PC-9 (cell line): ENCODE measurements around the gene CEP350. TPM values are rescaled to one million over a fixed set of nuclear protein-coding genes. Genes with fewer than 3 reads are reported as not detected.
A peak's percentile ranks its signal among the peaks of the same experiment; 100 is the strongest.

Experiments
- BruUV-seq: library from RNA; stranded (reverse); fragments of 400-500 nt; replicated peaks from 2 replicates; lab custom pipeline; 2021; lab: Mats Ljungman, UMichigan
- CTCF ChIA-PET: fragments of 300-600 bp; sonication (Branson Sonifier 250); formaldehyde crosslinking; loops from one replicate; lab custom pipeline; 2022; ENCODE audit warnings: antibody characterized with exemption; lab: Charles Lee
- POLR2A ChIA-PET: fragments of 300-600 bp; sonication (Branson Sonifier 250); formaldehyde crosslinking; loops from one replicate; lab custom pipeline; 2022; ENCODE audit warnings: antibody characterized with exemption; ENCODE audit not compliant: unreplicated experiment; lab: Charles Lee
- DNase-seq, 2 experiments: peaks; one replicate each; pipeline versions ENCODE4 v3.0.0 to v3.0.0-alpha.2; 2015 to 2022; ENCODE audit warnings: mixed read lengths in 1 of 2
- H2AFZ ChIP-seq: fragments of 200-600 bp; sonication (generic); 2 replicates; pipeline ENCODE4 v1.8.1; 2017; ENCODE audit warnings: antibody characterized with exemption
- H3F3A ChIP-seq: fragments of 200-600 bp; sonication (generic); 2 replicates; pipeline ENCODE4 v1.8.1; 2017; ENCODE audit warnings: antibody characterized with exemption, mild to moderate bottlenecking, low read depth; ENCODE audit not compliant: insufficient read depth
- H3K27ac ChIP-seq: fragments of 200-600 bp; sonication (generic); 2 replicates; pipeline ENCODE4 v1.6.1; 2016; ENCODE audit warnings: mixed run types
- H3K27me3 ChIP-seq: fragments of 200-600 bp; sonication (generic); 2 replicates; pipeline ENCODE4 v1.6.1; 2016; ENCODE audit warnings: low read depth, mixed run types; ENCODE audit not compliant: insufficient read depth
- H3K36me3 ChIP-seq: fragments of 200-600 bp; sonication (generic); 2 replicates; pipeline ENCODE4 v1.6.1; 2016; ENCODE audit warnings: low read depth, mixed run types
- H3K4me1 ChIP-seq: fragments of 200-600 bp; sonication (generic); replicated peaks from 2 replicates; pipeline ENCODE4 v1.6.1; 2016; ENCODE audit warnings: mixed run types; ENCODE audit not compliant: insufficient read depth
- H3K4me2 ChIP-seq: fragments of 200-600 bp; sonication (generic); 2 replicates; pipeline ENCODE4 v1.6.1; 2017; ENCODE audit warnings: mixed run types
- H3K4me3 ChIP-seq: fragments of 200-600 bp; sonication (generic); 2 replicates; pipeline ENCODE4 v1.6.1; 2016; ENCODE audit warnings: mixed run types
- H3K79me2 ChIP-seq: fragments of 200-600 bp; sonication (generic); 2 replicates; pipeline ENCODE4 v1.6.1; 2017; ENCODE audit warnings: low read depth, mixed run types
- H3K9me2 ChIP-seq: fragments of 200-600 bp; sonication (generic); 2 replicates; pipeline ENCODE4 v1.8.1; 2017; ENCODE audit warnings: mild to moderate bottlenecking; ENCODE audit not compliant: insufficient read depth
- H3K9me3 ChIP-seq: fragments of 200-600 bp; sonication (generic); 2 replicates; pipeline ENCODE4 v1.8.1; 2016; ENCODE audit warnings: low read depth; ENCODE audit not compliant: insufficient read depth
- H4K20me1 ChIP-seq: fragments of 200-600 bp; sonication (generic); 2 replicates; pipeline ENCODE4 v1.8.1; 2017; ENCODE audit not compliant: insufficient read depth
- EZH2 ChIP-seq: fragments of 200-600 bp; sonication (generic); IDR thresholded peaks from 2 replicates; pipeline ENCODE4 v1.8.0; 2017; ENCODE audit warnings: antibody characterized with exemption, low read depth
- intact Hi-C: fragments of 100-400 bp; cut with micrococcal nuclease; formaldehyde crosslinking; loops from one replicate; pipeline ENCODE4 v1.10.0; 2022; ENCODE audit not compliant: unreplicated experiment
- total RNA-seq: library from RNA; stranded (reverse); gene quantifications from 2 replicates; pipeline ENCODE4 v1.2.3, GENCODE V29; 2021
- TF ChIP-seq, protein P1 (sequence below): fragments of 200-600 bp; sonication (generic); conservative IDR thresholded peaks from 2 replicates; pipeline ENCODE4 v1.6.1; 2017; ENCODE audit warnings: mixed run types, antibody characterized with exemption, mild to moderate bottlenecking, moderate library complexity

The CEP350 gene
- total RNA-seq, 1 experiment from 2014 or later: 30.6 TPM

DNA sequence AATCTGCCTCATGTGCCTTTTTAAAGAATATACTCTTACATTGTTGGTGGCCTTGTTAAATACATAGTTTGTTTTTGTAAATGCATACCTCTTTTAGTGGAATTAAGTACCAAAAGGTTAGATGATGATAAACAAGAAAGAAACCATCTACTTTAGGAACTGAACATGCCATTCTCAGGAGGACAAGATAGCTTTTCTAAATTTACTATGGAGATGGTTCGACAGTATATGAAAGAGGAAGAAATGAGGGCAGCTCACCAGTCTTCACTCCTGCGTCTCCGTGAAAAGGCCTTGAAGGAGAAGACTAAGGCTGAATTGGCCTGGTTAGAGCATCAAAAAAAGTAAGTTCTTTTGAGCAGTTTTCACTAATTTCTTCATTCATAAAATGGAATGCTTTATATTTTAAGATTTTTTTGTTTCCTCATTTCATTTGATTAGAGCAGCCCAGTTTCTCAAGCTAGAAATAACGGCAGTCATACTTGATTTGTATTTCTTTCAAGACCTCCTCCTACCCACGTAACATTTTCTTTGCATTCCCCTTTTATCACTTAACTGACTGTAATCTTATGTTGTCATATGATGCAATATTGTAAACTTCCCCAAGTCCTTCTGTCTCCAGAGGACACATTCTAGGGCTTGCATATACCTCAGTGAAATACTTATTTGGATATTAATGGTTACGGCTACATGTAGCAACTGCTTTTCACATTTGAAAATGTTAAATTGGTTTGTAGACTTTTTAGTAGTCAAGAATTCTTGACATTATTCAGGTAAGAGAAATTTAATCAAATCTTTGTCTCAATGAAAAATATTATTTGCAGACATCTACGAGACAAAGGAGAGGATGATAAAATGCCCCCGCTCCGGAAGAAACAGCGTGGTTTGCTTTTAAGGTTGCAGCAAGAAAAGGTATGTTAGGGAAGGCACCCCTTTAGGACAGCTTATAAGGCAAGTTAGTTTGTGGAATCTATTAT lies 99.3 kb downstream of the CEP350 start:
- Histone ChIP-seq H2AFZ (no peak overlapping the region), H3K27me3 (no peaks in the 10 kb centered on the region), H3K79me2 (0 out of 2 replicates have a peak, but pooled peaks cover 4% of the 10 kb centered on the region), H4K20me1 (no peaks in the 10 kb centered on the region), H3K4me3 (no peak overlapping the region), H3F3A (peaks cover 17% of the 10 kb centered on the region), H3K4me2 (no peak overlapping the region), H3K36me3 (peaks cover 28% of the 10 kb centered on the region), H3K9me2 (no peaks in the 10 kb centered on the region), H3K4me1 (peaks cover 10% of the 10 kb centered on the region), H3K9me3 (no peaks in the 10 kb centered on the region), H3K27ac (no peak overlapping the region)
- DNase-seq: no peak
- intact Hi-C loops: no loop called here
- TF ChIP-seq EZH2: no peak
- TF ChIP-seq, protein P1, sequence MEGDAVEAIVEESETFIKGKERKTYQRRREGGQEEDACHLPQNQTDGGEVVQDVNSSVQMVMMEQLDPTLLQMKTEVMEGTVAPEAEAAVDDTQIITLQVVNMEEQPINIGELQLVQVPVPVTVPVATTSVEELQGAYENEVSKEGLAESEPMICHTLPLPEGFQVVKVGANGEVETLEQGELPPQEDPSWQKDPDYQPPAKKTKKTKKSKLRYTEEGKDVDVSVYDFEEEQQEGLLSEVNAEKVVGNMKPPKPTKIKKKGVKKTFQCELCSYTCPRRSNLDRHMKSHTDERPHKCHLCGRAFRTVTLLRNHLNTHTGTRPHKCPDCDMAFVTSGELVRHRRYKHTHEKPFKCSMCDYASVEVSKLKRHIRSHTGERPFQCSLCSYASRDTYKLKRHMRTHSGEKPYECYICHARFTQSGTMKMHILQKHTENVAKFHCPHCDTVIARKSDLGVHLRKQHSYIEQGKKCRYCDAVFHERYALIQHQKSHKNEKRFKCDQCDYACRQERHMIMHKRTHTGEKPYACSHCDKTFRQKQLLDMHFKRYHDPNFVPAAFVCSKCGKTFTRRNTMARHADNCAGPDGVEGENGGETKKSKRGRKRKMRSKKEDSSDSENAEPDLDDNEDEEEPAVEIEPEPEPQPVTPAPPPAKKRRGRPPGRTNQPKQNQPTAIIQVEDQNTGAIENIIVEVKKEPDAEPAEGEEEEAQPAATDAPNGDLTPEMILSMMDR: no peak
- BruUV-seq: no TSS peak
- POLR2A ChIA-PET: no interaction called here
- CTCF ChIA-PET: no interaction called here

DNA sequence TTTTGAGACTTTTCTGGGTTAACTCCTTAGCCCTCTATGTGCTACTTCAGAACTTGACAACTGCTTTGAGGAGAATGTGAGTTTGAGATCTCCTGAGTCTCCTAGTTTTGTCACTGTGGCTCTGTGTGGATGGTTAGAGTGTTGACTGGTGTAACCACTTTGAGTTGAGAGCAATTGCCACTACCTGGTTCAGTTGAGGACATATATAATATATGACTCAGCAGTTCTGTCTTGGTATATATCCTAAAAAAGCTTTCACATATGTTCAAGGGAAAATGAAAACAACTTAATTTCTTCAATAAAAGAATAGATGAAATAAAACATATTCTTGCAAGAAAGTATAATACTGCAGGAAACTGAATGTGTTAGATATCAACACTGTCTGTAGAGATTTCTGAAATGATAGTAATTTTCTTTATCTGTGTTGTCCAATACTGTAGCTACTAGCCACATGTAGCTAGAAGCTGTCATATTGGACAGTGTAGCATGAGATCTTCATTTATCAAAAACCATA lies 103.3 kb downstream of the CEP350 start:
- no peak for TF ChIP-seq EZH2
- TF ChIP-seq, protein P1: no peak
- Histone ChIP-seq H3K4me2 (no peak overlapping the region), H2AFZ (no peak overlapping the region), H3K79me2 (0 out of 2 replicates have a peak, but pooled peaks cover 4% of the 10 kb centered on the region), H3K9me3 (no peaks in the 10 kb centered on the region), H3K4me1 (peaks cover 10% of the 10 kb centered on the region), H3K27ac (peak overlapping the region; percentile 35; the same call in 1 of the 2 replicates), H3K36me3 (peaks cover 23% of the 10 kb centered on the region; the same call in 1 of the 2 replicates), H3F3A (peaks cover 15% of the 10 kb centered on the region), H4K20me1 (no peaks in the 10 kb centered on the region), H3K27me3 (no peaks in the 10 kb centered on the region), H3K9me2 (no peaks in the 10 kb centered on the region), H3K4me3 (no peak overlapping the region)
- peak in 1 of 2 experiments; percentile 0 for DNase-seq
- intact Hi-C loops: no loop called here
- no TSS peak for BruUV-seq
- ChIA-PET POLR2A (no interaction called here), CTCF (no interaction called here)

DNA sequence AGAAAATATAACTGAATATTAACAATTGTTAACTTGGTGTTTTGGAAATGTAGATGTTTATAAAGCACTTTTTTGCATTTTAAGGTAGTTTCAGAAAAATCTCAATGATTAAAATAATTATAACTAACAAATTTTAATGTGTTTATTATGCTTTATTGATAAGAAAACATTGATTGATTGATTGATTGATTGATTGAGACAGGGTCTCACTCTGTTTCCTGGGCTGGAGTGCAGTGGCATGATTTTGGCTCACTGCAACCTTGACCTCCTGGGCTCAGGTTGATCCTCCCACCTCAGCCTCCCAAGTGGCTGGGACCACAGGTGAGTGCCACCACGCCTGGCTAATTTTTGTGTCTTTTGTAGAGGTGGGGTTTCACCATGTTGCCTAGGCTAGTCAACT lies 106.4 kb downstream of the CEP350 start:
- Histone ChIP-seq H3F3A (peaks cover 4% of the 10 kb centered on the region; the same call in 1 of the 2 replicates), H4K20me1 (no peaks in the 10 kb centered on the region), H2AFZ (no peak overlapping the region), H3K4me1 (peaks cover 10% of the 10 kb centered on the region), H3K4me3 (no peak overlapping the region), H3K9me3 (no peaks in the 10 kb centered on the region), H3K9me2 (no peaks in the 10 kb centered on the region), H3K4me2 (no peak overlapping the region), H3K27ac (no peak overlapping the region), H3K27me3 (no peaks in the 10 kb centered on the region), H3K36me3 (peaks cover 28% of the 10 kb centered on the region; the same call in 1 of the 2 replicates), H3K79me2 (0 out of 2 replicates have a peak, but pooled peaks cover 4% of the 10 kb centered on the region)
- TF ChIP-seq, protein P1: no peak
- TF ChIP-seq EZH2: no peak
- POLR2A ChIA-PET: no interaction called here
- no peak for DNase-seq
- CTCF ChIA-PET: no interaction called here
- BruUV-seq: no TSS peak
- intact Hi-C loops: no loop called here
